HS-27A (cell line): ENCODE results near the gene SPIRE1.

Experiments
- DNase-seq: peaks from one replicate; pipeline ENCODE4 v3.0.0-alpha.2; 2012; ENCODE audit warnings: low read depth, missing footprints

SPIRE1 gene

DNA sequence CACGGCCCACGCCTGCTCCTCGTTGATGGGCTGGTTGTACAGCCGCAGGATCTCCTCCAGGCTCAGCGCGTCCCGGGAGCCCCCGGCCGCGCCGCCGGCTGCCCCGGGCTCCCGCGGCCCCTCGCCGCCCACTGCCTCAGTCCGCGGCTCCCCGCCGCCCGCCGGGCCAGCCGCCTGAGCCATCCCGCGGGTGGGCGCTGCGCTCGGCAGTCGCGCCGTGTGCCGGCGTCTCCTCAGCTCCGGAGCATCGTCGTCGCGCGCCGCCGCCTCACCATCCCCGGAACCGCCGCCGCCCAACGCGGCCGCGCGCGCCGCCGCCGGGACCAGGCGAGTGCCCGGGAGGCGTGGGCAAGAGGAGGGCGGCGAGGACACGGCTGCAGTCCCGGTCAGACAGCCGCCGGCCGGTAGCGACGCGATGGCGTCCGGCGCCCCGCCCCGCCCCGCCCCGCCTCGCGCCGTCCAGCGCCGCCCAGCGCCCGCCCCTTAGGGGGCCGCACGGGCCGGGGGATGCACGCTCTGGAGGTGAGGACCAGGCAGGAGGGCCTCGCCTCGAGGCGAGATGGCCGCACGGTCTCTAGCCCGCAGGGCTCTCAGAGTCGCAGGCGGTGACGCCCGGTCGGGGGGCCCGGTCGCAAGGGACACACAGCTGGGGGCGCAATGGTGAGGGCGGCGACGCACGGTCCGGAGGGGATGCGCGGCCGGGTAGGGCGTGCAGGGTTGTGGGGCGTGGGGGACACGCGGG is at the start of gene SPIRE1:
TSS of gene SPIRE1 (minus strand) at position 424 of the 742 bp plus-strand sequence. CDS start at position 183, 241 bp downstream.
- no peak for DNase-seq

DNA sequence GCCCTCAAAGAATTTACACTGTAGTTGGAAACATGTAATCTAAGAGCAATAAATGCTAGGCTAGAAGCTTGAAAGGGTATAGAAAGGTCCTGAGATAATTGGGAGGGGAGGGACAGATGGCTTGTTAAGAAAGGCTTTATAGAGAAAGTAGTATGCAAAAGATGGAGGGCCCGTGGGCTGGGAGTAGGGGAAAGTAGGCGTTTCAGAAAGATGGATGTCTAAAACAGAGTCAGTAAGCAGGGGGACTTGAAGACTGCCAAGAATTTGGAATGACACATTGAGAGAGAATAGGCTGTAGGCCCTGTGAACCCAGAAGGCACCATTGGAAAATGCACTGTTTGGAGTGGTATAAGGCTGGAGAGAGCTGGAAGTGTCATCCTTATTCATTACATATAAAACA is 45.8 kb upstream of the SPIRE1 start:
- DNase-seq = no peak

GRCh38 chr18:12703096-12703567 is 45.2 kb upstream of the SPIRE1 start:
- DNase-seq = no peak

DNA sequence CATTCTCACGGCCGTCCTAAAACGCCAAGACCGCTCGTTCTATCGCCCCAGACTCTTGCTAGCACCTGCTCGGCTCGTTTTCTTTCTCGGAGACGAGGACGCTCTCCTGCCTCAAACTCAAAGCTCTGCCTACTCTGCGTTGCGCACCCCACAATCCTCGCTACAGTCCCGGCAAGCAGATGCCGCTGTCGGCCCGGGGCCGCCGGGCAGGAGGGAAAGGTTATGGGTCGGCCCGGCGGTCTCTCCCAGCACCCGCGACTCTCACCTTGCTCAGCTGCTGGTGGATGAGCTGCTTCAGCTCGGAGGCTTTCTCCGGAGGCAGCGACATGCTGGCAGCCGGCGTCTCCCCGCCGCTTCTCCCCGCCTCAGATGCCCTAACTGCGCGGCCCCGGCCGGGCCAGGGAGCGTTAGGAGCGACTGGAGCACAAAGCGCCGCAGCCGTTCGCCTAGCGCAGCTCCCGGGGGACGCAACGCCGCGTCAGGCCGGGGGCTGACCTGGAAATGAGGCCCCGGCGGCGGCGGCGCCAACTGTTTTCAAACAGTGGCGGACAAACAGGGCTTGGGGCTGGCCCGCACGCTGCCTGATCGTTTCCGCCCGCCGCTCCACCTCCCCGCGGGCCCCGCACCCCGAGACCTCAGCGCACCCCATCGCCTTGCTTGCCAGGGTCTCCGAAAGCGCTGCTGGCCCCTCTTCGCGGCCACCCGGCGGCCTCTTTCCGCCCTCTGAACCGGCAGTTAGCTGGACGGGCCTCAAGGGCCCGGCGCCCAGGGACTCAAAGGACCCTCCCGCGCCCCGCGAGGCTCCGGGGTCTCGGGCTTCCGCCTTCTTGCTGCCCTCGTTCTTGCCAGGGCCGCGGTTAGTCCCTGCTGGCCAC is 44.6 kb upstream of the SPIRE1 start, which contains the start of the genes CEP76 and PSMG2:
TSS of gene CEP76 (minus strand) at position 503 of the 875 bp plus-strand sequence. CDS start at position 328, 175 bp downstream.
TSS of gene PSMG2 (plus strand) at position 822 of the 875 bp plus-strand sequence. CDS start 66 bp downstream, outside the sequence.
- peak; percentile 81 for DNase-seq

GRCh38 chr18:12701161-12701560 is 43.3 kb upstream of the SPIRE1 start:
- DNase-seq = no peak

GRCh38 chr18:12699747-12700146 is 41.8 kb upstream of the SPIRE1 start:
- DNase-seq = no peak

DNA sequence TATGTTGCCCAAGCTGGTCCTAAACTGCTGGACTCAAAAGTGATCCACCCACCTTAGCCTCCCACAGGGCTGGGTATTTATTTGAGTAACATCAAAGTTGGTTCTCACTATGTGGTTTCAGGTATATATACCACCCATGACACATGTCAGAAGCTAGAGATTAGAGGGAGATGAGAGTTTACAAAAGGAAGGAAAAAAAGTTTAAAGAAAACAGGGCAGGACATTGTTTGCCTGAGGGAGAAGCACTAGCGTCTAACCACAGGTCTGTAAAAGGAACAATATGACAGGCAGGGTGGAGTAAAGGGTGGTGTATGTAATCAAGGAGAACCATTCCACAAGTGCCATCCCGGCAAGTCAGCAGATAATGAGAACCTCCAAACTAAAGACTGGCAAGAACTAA is 36.1 kb upstream of the SPIRE1 start:
- no peak for DNase-seq

DNA sequence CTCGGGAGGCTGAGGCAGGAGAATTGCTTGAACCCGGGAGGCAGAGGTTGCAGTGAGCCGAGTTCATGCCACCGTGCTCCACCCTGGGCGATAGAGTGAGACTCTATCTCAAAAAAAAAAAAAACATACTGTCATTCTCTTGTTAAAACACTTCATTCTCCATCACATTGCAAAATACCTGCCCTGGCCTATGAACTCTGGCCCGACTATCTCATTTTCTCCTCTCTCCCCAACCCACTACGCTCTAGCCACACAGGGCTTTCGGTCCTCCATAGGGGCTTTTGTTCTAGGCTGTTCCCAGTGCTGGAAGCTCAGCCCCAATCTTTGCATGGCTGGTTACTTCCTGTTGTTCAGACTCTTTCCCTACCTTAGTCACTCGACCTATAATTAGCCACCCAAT is 34.3 kb upstream of the SPIRE1 start:
- no peak for DNase-seq

DNA sequence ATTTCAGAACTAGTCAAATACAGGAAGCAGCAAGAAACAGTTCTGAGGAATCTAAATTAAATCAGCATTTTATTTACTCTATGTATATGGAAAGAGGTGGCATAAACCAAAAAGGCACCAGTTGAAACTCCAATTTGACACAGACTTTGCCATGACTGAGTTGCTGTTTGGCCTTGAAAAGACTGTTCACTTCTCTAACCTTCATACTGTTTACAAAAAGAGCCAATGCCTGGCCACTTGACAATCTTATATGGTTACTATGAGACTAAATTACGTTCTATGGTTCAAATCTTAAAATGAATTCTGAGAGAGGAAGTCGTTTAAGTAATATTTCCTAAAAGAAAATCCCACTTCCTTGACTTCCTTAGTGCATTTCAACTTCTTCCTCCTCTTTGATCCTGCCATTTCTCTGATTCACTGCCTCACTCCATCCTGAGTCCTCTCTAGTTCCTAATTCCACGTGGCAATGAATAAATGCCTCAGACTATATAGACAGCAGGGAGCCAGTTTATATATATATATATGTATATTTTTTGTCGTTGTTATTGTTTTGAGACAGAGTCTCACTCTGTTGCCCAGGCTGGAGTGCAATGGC is 31.4 kb upstream of the SPIRE1 start:
- no peak for DNase-seq

DNA sequence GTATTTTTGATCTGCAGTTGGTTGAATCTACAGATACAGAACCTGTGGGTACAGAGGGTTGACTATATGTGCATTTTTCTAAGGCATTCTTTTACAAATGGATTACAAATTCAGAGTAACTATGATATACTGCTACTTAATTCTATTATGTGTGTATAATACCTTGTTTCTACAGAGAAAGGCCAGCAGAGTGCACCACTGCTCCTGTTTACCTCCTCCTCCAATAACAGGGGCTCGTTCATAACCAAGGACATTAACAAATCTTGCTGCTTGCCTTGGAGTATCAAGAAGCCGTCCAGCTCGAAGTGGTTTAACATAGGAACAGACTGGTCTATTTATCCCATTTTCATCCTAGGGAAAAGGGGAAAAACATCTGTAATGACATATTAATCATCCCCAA is 28.2 kb upstream of the SPIRE1 start:
- no peak for DNase-seq

GRCh38 chr18:12679183-12679786 is 21.4 kb upstream of the SPIRE1 start:
- no peak for DNase-seq

- no peak for DNase-seq
Observed at GRCh38 chr18:12668041-12668440, 10.1 kb upstream of the SPIRE1 start.

DNA sequence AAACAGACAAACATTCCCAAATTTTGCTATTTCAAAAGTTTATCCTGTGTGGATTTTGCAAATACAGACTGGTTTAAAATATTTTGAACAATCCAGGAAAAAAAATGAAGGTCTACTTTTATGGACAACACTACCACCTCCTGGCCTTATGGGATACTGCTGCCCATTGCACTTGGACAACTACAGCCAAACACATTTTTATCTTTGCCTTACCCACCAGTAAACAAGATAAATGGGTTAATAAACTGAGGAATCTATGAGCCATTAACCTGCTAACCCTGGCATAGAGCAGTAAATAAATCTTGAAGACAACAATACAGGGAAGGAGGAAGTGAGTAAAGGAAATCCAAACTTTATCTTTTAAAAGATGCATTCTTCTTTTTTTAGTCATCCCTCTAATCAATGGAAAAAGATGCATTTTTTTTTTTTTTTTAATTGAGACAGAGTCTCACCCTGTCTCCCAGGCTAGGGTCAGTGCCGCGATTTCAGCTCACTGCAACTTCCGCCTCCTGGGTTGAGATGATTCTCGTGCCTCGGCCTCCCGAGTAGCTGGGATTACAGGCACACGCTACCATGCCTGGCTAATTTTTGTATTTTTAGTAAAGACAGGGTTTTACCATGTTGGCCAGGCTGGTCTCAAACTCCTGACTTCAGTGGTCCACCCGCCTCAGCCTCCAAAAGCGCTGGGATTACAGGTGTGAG is 2.1 kb upstream of the SPIRE1 start:
- DNase-seq = no peak

DNA sequence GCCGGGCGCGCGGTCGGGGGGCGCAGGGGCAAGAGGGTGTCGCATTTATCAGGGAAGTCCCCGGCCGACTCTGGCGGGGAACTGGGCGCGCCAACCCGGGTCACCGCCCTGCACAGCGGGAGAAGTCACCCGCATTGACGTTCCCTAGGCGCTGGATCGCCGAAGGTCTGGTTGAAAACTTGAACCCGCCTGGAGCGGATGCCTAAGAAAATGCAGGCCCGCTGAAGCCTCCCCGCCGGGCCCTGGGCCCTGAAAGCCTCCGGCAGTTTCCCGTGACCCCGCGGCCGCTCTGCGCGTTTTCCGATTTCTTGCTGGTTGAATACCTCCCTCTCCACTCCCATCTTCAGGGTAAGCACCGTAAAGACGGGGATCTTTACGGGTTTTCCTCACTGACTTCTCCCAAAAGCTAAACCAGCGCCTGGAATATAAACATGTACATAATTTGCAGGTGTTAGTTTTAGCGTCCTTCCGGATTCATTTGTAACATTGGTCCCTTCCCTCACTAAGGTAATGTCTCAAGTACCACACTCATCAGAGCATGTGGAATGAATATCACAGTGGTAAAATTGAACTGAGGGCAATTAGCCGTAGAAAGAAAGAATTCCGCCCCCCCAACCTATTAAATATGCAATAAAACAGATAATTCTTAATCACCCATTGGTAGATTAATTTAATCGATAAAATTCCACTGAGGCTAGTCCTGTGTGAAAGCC is 675 bp upstream of the SPIRE1 start:
- DNase-seq = no peak

DNA sequence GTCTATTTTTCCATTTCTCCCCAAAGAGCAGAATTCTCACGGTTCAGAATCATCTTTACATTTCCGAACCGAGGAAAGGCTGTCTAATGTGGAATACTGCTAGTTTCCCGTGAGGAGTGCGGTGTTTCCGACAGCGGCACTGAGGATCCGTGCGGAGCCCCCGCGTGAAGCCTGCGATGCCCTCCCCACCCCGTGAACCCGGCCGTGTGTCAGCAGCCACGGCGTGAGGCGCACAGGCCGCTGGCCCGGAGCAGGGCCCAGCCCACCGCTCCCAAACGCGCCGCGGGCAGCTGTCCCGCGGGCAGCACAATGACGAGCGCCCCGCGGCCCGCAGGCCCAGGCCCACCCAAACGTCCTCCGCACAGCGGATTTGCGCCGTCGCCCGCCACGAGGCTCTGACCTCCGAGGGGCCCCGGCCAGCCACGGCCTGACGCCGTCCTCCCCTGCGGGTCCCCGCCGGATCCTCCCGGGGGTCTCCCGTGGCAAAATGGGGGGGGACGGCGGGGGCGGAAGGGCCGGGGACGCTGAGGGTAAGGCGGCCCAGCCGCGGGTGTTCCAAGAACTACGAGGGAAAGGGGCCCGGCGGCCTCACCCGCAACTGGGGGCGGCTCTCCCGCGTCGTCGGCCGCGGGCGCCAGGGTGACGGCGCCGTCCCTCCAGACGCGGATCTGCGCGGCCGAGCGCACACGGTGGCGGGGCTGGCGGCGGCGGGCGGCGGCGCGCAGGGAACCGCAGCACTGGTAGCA is 796 bp downstream of the SPIRE1 start:
- no peak for DNase-seq

DNA sequence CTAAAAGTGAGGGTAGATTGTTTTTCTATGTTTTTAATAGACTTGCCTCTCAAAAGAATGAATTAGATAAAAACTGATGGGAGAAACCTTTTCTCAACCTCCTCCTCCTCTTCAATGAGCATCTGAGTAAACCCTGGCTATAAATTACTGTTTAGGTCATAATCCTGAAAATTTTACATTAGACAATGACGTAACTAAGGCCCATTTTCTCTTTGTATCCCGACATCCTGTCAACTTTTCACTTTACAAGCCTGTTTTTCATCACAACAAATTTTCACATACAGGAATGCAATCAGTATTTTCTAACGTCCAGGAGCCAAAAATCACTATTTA is 1.3 kb downstream of the SPIRE1 start:
- no peak for DNase-seq

DNA sequence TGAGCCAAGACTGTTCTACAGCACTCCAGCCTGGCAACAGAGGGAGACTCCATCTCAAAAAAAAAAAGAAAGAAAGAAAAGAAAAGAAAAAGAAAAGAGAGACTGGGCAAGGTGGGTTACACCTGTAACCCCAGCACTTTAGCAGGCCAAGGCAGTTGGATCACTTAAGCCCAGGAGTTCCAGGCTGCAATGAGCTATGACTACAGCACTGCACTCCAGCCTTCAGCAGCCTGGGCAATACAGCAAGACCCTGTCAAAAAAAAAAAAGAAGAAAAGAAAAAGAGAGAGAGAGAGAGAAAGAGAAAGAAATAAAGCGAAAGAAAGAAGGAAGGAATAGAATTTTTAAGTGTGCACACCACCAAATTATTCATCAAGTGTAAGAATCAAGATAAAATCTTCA is 2.9 kb downstream of the SPIRE1 start:
- no peak for DNase-seq

- DNase-seq = peak; percentile 50
Observed at GRCh38 chr18:12652861-12653401, 5.0 kb downstream of the SPIRE1 start.

- DNase-seq = no peak
Observed at GRCh38 chr18:12651651-12652050, 6.3 kb downstream of the SPIRE1 start.

DNA sequence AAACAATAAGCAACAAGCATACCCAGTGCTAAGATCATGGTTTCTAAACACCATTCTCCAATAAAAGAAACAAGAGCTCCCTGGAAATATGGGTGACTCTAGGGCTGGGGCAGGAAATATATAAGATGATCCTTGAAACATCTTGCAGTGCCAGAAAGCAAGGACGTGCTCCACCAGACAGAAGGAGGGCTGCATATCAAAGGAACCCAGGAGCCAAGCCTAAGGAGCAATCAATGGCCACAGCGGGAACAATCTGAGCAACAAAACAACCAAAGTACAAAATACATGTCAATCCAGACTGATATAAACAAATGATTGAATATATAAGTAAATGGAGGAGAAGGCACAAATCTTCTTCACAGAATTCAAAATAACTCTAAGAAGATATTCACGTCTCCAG is 10.1 kb downstream of the SPIRE1 start:
- DNase-seq = no peak
